Breast epithelium (tissue), 4 donors: ENCODE data around the gene MELTF. TPM values are rescaled to one million over a fixed set of nuclear protein-coding genes. Genes with fewer than 3 reads are reported as not detected.

Source experiments
- DNase-seq, 2 donors: peaks; one replicate each; pipeline ENCODE4 v3.0.0-alpha.2; 2019; ENCODE audit warnings: low spot score in 2 of 2
- H3K27ac ChIP-seq, 2 donors: fragments of 200-600 bp; sonication (generic) in 1 of 2; one replicate each; pipeline ENCODE4 v1.5.1; 2016 to 2019; ENCODE audit warnings: mild to moderate bottlenecking in 1 of 2
- H3K27me3 ChIP-seq, 2 donors: fragments of 200-600 bp; sonication (generic) in 1 of 2; one replicate each; pipeline versions ENCODE4 v1.5.1 to v1.6.0; 2017 to 2019; ENCODE audit warnings: control low read depth in 1 of 2, mild to moderate bottlenecking in 1 of 2
- H3K36me3 ChIP-seq: fragments of 200-600 bp; one replicate; pipeline ENCODE4 v1.5.1; 2019
- H3K4me1 ChIP-seq, 2 donors: fragments of 200-600 bp; sonication (generic); one replicate each; pipeline ENCODE4 v1.5.1; 2016 to 2019; ENCODE audit warnings: control low read depth in 1 of 2
- H3K4me3 ChIP-seq, 3 donors: fragments of 200-600 bp; sonication (generic); 1 replicate in 2 of 3; 2 replicates in 1 of 3; pipeline ENCODE4 v1.5.1; 2016 to 2019; ENCODE audit warnings: mild to moderate bottlenecking in 3 of 3, moderate library complexity in 2 of 3
- H3K9me3 ChIP-seq, 2 donors: fragments of 200-600 bp; sonication (generic) in 1 of 2; one replicate each; pipeline ENCODE4 v1.5.1; 2016 to 2019; ENCODE audit warnings: control low read depth in 1 of 2
- CTCF ChIP-seq, 3 donors: fragments of 450-650 bp; IDR thresholded peaks; one replicate each; pipeline ENCODE4 v1.5.1; 2016 to 2017; ENCODE audit warnings: antibody characterized with exemption in 3 of 3, mild to moderate bottlenecking in 3 of 3, moderate library complexity in 3 of 3
- POLR2A ChIP-seq: fragments of 450-650 bp; IDR thresholded peaks from one replicate; pipeline ENCODE4 v1.6.1; 2016; ENCODE audit warnings: antibody characterized with exemption, mild to moderate bottlenecking, moderate library complexity
- POLR2AphosphoS5 ChIP-seq, 3 donors: sonication (generic); formaldehyde crosslinking; IDR thresholded peaks; one replicate each; pipeline ENCODE4 v1.6.1; 2017; ENCODE audit warnings: antibody characterized with exemption in 3 of 3
- intact Hi-C: fragments of 100-400 bp; cut with DNase I; formaldehyde crosslinking; loops from one replicate; pipeline ENCODE4 v1.15.1; 2023; ENCODE audit warnings: low total_unique reads
- total RNA-seq, 3 donors: library from RNA; depleted of rRNA; stranded (reverse); fragments of >200 nt; gene quantifications; one replicate each; pipeline ENCODE4 v1.1.0, GENCODE V29; 2016

MELTF gene
- total RNA-seq, 3 donors from 2014 or later: 7.2 to 58.2 (median 10.2) TPM

DNA sequence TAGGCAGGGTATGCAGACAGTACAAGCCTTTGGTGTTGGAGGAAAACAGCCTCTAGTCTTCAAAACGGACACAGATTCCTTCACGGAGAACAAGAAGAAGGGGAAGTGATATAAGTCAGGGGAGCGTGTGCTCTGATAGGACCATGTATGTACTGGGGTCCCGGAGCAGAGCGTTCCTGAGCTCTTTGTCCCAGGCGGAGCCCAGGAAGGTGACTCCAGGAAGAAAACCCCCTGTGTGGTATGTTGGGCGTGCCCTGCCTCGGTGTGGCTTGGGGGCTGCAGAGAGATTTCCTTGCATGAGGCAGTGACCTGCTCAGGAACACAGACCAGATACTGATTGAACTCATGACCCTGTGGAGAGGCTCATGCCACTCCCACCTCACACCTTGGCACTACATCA, 21.7 kb downstream of the MELTF start:
- TF ChIP-seq POLR2A: no peak
- TF ChIP-seq CTCF (IDR thresholded peaks at IDR 0.05): no peak
- no peak for TF ChIP-seq POLR2AphosphoS5 (IDR thresholded peaks at IDR 0.05)
- no peaks in the 10 kb centered on the region for H3K4me1 ChIP-seq
- no peak overlapping the region for H3K4me3 ChIP-seq
- no peaks in the 10 kb centered on the region for H3K9me3 ChIP-seq
- no peak overlapping the region for H3K27ac ChIP-seq
- intact Hi-C loops: no loop called here
- DNase-seq: no peak
- no peaks in the 10 kb centered on the region for H3K27me3 ChIP-seq
- H3K36me3 ChIP-seq: no peaks in the 10 kb centered on the region

- intact Hi-C loops: no loop called here
- no peak overlapping the region for H3K4me3 ChIP-seq
- TF ChIP-seq CTCF (IDR thresholded peaks at IDR 0.05) (no peak), POLR2A (no peak), POLR2AphosphoS5 (IDR thresholded peaks at IDR 0.05) (no peak)
- no peaks in the 10 kb centered on the region for H3K9me3 ChIP-seq
- no peaks in the 10 kb centered on the region for H3K27me3 ChIP-seq
- no peaks in the 10 kb centered on the region for H3K36me3 ChIP-seq
- DNase-seq: no peak
- H3K27ac ChIP-seq: no peak overlapping the region
- H3K4me1 ChIP-seq: no peaks in the 10 kb centered on the region
These were observed 22.2 kb downstream of the MELTF start for GRCh38 chr3:197007296-197007940.

DNA sequence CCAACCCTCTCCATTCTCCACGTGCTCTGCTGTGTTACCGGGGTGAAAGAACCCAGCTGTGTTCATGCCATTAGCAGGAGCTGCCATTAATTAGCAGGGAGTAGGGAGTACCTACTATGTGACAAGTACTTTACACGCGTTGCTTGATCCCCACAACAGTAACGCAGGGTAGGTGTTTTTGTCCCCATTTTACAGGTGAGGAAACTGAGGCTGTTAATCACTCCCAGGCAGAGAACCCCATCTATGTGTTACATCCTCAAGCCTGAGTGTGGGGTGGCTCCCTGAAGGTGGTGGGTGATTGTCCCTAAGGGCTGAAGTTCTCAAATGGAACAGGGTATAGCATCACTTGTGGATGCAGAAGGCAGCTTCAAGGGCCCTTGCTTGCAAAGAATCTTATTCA, 22.8 kb downstream of the MELTF start:
- no peak overlapping the region for H3K27ac ChIP-seq
- no peak overlapping the region for H3K4me3 ChIP-seq
- no peaks in the 10 kb centered on the region for H3K27me3 ChIP-seq
- intact Hi-C loops: no loop called here
- H3K9me3 ChIP-seq: no peaks in the 10 kb centered on the region
- no peak for DNase-seq
- H3K36me3 ChIP-seq: no peaks in the 10 kb centered on the region
- TF ChIP-seq POLR2A: no peak
- no peak for TF ChIP-seq POLR2AphosphoS5 (IDR thresholded peaks at IDR 0.05)
- TF ChIP-seq CTCF (IDR thresholded peaks at IDR 0.05): no peak
- H3K4me1 ChIP-seq: no peaks in the 10 kb centered on the region

GRCh38 chr3:197006446-197006845, 23.2 kb downstream of the MELTF start:
- H3K4me1 ChIP-seq: no peaks in the 10 kb centered on the region
- H3K36me3 ChIP-seq: no peaks in the 10 kb centered on the region
- no peak overlapping the region for H3K4me3 ChIP-seq
- H3K27ac ChIP-seq: no peak overlapping the region
- intact Hi-C loops: no loop called here
- no peaks in the 10 kb centered on the region for H3K27me3 ChIP-seq
- no peak for DNase-seq
- TF ChIP-seq POLR2AphosphoS5 (IDR thresholded peaks at IDR 0.05): no peak
- no peak for TF ChIP-seq CTCF (IDR thresholded peaks at IDR 0.05)
- no peak for TF ChIP-seq POLR2A
- no peaks in the 10 kb centered on the region for H3K9me3 ChIP-seq

GRCh38 chr3:197003461-197004385, 25.9 kb downstream of the MELTF start:
- Histone ChIP-seq H3K27me3 (no peaks in the 10 kb centered on the region), H3K36me3 (no peaks in the 10 kb centered on the region), H3K4me1 (no peaks in the 10 kb centered on the region), H3K27ac (peak overlapping the region; percentile 94), H3K4me3 (peak overlapping the region; percentile 51 to 78 (median 66)), H3K9me3 (no peaks in the 10 kb centered on the region)
- intact Hi-C loops: no loop called here
- DNase-seq: peak in 1 of 2 donors; percentile 47
- TF ChIP-seq POLR2AphosphoS5 (IDR thresholded peaks at IDR 0.05) (peak in 1 of 3 donors; percentile 12), CTCF (IDR thresholded peaks at IDR 0.05) (no peak)
